H1 (cell line): ENCODE results near the gene ATP2A3. TPM values are rescaled to one million over a fixed set of nuclear protein-coding genes. Genes with fewer than 3 reads are reported as not detected.

Experiments
- CTCF ChIA-PET: fragments of 300-600 bp; sonication (Branson Sonifier 250); formaldehyde crosslinking; loops from one replicate; lab custom pipeline; 2021; ENCODE audit not compliant: partially characterized antibody; lab: Charles Lee
- POLR2A ChIA-PET: fragments of 300-600 bp; sonication (Branson Sonifier 250); formaldehyde crosslinking; loops from one replicate; lab custom pipeline; 2021; ENCODE audit warnings: inconsistent platforms; ENCODE audit not compliant: partially characterized antibody; lab: Charles Lee
- DNase-seq, 2 experiments: peaks; one replicate each; pipeline versions ENCODE4 v3.0.0 to v3.0.0-alpha.2; 2010 to 2022; ENCODE audit warnings: low spot score in 2 of 2, low read depth in 1 of 2, mixed read lengths in 1 of 2
- FAIRE-seq: peaks from 2 replicates; lab custom pipeline; 2011; peaks lifted over from hg19 to GRCh38; lab: Jason Lieb, UNC
- H2AFZ ChIP-seq: 2 replicates; pipeline ENCODE4 v1.8.1; 2012; ENCODE audit warnings: low read length, inconsistent platforms
- H2AK5ac ChIP-seq: 2 replicates; pipeline ENCODE4 v1.6.1; 2013; ENCODE audit warnings: low read depth, low read length
- H2BK120ac ChIP-seq: replicated peaks from 2 replicates; pipeline ENCODE3; 2013; ENCODE audit warnings: low read depth, low read length, inconsistent platforms
- H2BK12ac ChIP-seq: 2 replicates; pipeline ENCODE4 v1.6.1; 2013; ENCODE audit warnings: low read depth, low read length
- H2BK15ac ChIP-seq: 2 replicates; pipeline ENCODE4 v1.6.1; 2013; ENCODE audit warnings: low read length
- H2BK20ac ChIP-seq: 2 replicates; pipeline ENCODE4 v1.6.1; 2013; ENCODE audit warnings: low read length
- H2BK5ac ChIP-seq: 2 replicates; pipeline ENCODE4 v1.6.1; 2013; ENCODE audit warnings: low read depth, low read length
- H3K14ac ChIP-seq: 2 replicates; pipeline ENCODE4 v1.6.1; 2013; ENCODE audit warnings: inconsistent platforms; ENCODE audit not compliant: insufficient read length
- H3K18ac ChIP-seq: 2 replicates; pipeline ENCODE4 v1.6.1; 2013; ENCODE audit warnings: low read length; ENCODE audit errors: extremely low read depth
- H3K23ac ChIP-seq: 2 replicates; pipeline ENCODE4 v1.6.1; 2013; ENCODE audit warnings: inconsistent platforms; ENCODE audit not compliant: insufficient read length
- H3K23me2 ChIP-seq: 2 replicates; pipeline ENCODE4 v1.6.1; 2013; ENCODE audit warnings: low read depth, low read length
- H3K27ac ChIP-seq: 2 replicates; pipeline ENCODE4 v1.6.1; 2011; ENCODE audit warnings: low read depth, low read length, inconsistent platforms
- H3K27me3 ChIP-seq, 4 experiments: replicated peaks in 1 of 4; 1 replicate in 1 of 4; 2 replicates in 3 of 4; pipeline versions ENCODE4 v1.6.1 to v1.8.1; 2011 to 2013; ENCODE audit warnings: low read length in 3 of 4, mild to moderate bottlenecking in 3 of 4, inconsistent platforms in 2 of 4, mixed read lengths in 2 of 4, moderate library complexity in 1 of 4; ENCODE audit not compliant: control insufficient read depth in 3 of 4, insufficient read depth in 3 of 4; ENCODE audit errors: extremely low read depth in 1 of 4
- H3K36me3 ChIP-seq, 4 experiments: 2 replicates each; pipeline versions ENCODE4 v1.6.1 to v1.8.1; 2011 to 2013; ENCODE audit warnings: mild to moderate bottlenecking in 4 of 4, low read length in 3 of 4, moderate library complexity in 2 of 4, control low read depth in 1 of 4, inconsistent platforms in 1 of 4; ENCODE audit not compliant: insufficient read depth in 4 of 4, control insufficient read depth in 2 of 4
- H3K4ac ChIP-seq: replicated peaks from 2 replicates; pipeline ENCODE3; 2013; ENCODE audit warnings: low read length, low read depth, mixed read lengths, inconsistent platforms; ENCODE audit not compliant: insufficient read length
- H3K4me1 ChIP-seq, 4 experiments: replicated peaks in 1 of 4; 1 replicate in 1 of 4; 2 replicates in 3 of 4; pipeline versions ENCODE4 v1.6.1 to v1.8.1; 2011 to 2013; ENCODE audit warnings: low read length in 3 of 4, inconsistent platforms in 2 of 4, mixed read lengths in 1 of 4; ENCODE audit not compliant: insufficient read depth in 4 of 4, control insufficient read depth in 3 of 4
- H3K4me2 ChIP-seq, 2 experiments: 2 replicates each; pipeline versions ENCODE4 v1.6.1 to v1.8.1; 2011 to 2013; ENCODE audit warnings: low read depth in 2 of 2, low read length in 2 of 2, control low read depth in 1 of 2, inconsistent platforms in 1 of 2, mild to moderate bottlenecking in 1 of 2; ENCODE audit not compliant: insufficient read depth in 1 of 2
- H3K4me3 ChIP-seq, 4 experiments: fragments of 200-600, 300-600 bp in 1 of 4; sonication (generic), shearing (Covaris generic), sonication (Bioruptor Twin) in 1 of 4; 2 replicates each; pipeline versions ENCODE4 v1.5.1 to v1.8.1; 2011 to 2016; ENCODE audit warnings: low read length in 4 of 4, low read depth in 3 of 4, control low read depth in 2 of 4, inconsistent platforms in 2 of 4, mild to moderate bottlenecking in 2 of 4, mixed read lengths in 1 of 4, moderate library complexity in 1 of 4; ENCODE audit not compliant: insufficient read depth in 2 of 4; ENCODE audit errors: extremely low read depth in 1 of 4
- H3K56ac ChIP-seq: replicated peaks from 2 replicates; pipeline ENCODE3; 2013; ENCODE audit warnings: low read depth, mild to moderate bottlenecking, mixed read lengths, low read length, inconsistent platforms; ENCODE audit not compliant: insufficient read length
- H3K79me1 ChIP-seq: 2 replicates; pipeline ENCODE4 v1.6.1; 2013; ENCODE audit warnings: low read depth, low read length, control low read depth
- H3K79me2 ChIP-seq, 2 experiments: 2 replicates each; pipeline versions ENCODE4 v1.6.1 to v1.8.1; 2012 to 2013; ENCODE audit warnings: low read length in 2 of 2, mild to moderate bottlenecking in 2 of 2, inconsistent platforms in 1 of 2; ENCODE audit not compliant: insufficient read depth in 2 of 2, control insufficient read depth in 1 of 2
- H3K9ac ChIP-seq, 4 experiments: replicated peaks in 1 of 4; 1 replicate in 1 of 4; 2 replicates in 3 of 4; pipeline versions ENCODE4 v1.6.1 to v1.8.1; 2011 to 2013; ENCODE audit warnings: low read depth in 3 of 4, low read length in 3 of 4, control low read depth in 2 of 4, mild to moderate bottlenecking in 2 of 4, moderate library complexity in 2 of 4, inconsistent platforms in 1 of 4; ENCODE audit errors: extremely low read depth in 1 of 4
- H3K9me3 ChIP-seq, 2 experiments: 2 replicates each; pipeline versions ENCODE4 v1.6.1 to v1.8.1; 2012 to 2013; ENCODE audit warnings: mild to moderate bottlenecking in 2 of 2, moderate library complexity in 2 of 2, control low read depth in 1 of 2, inconsistent platforms in 1 of 2, low read depth in 1 of 2, low read length in 1 of 2, mixed read lengths in 1 of 2; ENCODE audit not compliant: insufficient read depth in 2 of 2
- H4K20me1 ChIP-seq, 2 experiments: replicated peaks in 1 of 2; 2 replicates each; pipeline versions ENCODE3 to v1.8.1; 2011 to 2013; ENCODE audit warnings: inconsistent platforms in 2 of 2, low read length in 2 of 2, mild to moderate bottlenecking in 1 of 2; ENCODE audit not compliant: insufficient read depth in 2 of 2, control insufficient read depth in 1 of 2
- H4K5ac ChIP-seq: 2 replicates; pipeline ENCODE4 v1.6.1; 2013; ENCODE audit warnings: low read length, low read depth, mixed read lengths, inconsistent platforms; ENCODE audit not compliant: insufficient read length
- H4K8ac ChIP-seq: 2 replicates; pipeline ENCODE4 v1.8.0; 2013; ENCODE audit warnings: mild to moderate bottlenecking, moderate library complexity, low read length, inconsistent platforms; ENCODE audit not compliant: insufficient read depth; ENCODE audit errors: extremely low read depth
- H4K91ac ChIP-seq: replicated peaks from 2 replicates; pipeline ENCODE3; 2013; ENCODE audit warnings: low read length, mixed read lengths, inconsistent platforms; ENCODE audit not compliant: insufficient read length
- EP300 ChIP-seq, 2 experiments: IDR thresholded peaks; 1 replicate in 1 of 2; 2 replicates in 1 of 2; pipeline ENCODE4 v1.6.1; 2011 to 2012; ENCODE audit warnings: low read depth in 2 of 2, low read length in 2 of 2, mild to moderate bottlenecking in 2 of 2, borderline replicate concordance in 1 of 2, inconsistent platforms in 1 of 2, moderate library complexity in 1 of 2
- JUN ChIP-seq: IDR thresholded peaks from 2 replicates; pipeline ENCODE4 v1.6.1; 2011; ENCODE audit warnings: low read depth, mild to moderate bottlenecking, improper control_type of control experiment, low read length
- PHF8 ChIP-seq: fragments of 200-600 bp; sonication (generic); conservative IDR thresholded peaks from 2 replicates; pipeline ENCODE4 v1.7.1; 2012; ENCODE audit warnings: low read depth, mild to moderate bottlenecking, inconsistent platforms, low read length, moderate library complexity
- RXRA ChIP-seq: IDR thresholded peaks from 2 replicates; pipeline ENCODE4 v1.6.1; 2011; ENCODE audit warnings: low read depth, mild to moderate bottlenecking, low read length, moderate library complexity; ENCODE audit not compliant: insufficient read depth
- SIX5 ChIP-seq: IDR thresholded peaks from 2 replicates; pipeline ENCODE4 v1.6.1; 2011; ENCODE audit warnings: mild to moderate bottlenecking, low read depth, low read length
- WGBS, 2 experiments: shearing (Covaris generic) in 1 of 2; methylation state at CpG; one replicate each; pipeline versions ENCODE4 v1.1.6 to v1.1.7; 2013 to 2015; ENCODE audit warnings: low lambda C conversion rate in 2 of 2, mixed read lengths in 2 of 2, inconsistent platforms in 1 of 2, low coverage in 1 of 2, missing lambda C conversion rate in 1 of 2; ENCODE audit not compliant: insufficient replicate concordance in 2 of 2, insufficient coverage in 1 of 2, insufficient read length in 1 of 2; ENCODE audit errors: extremely low coverage in 1 of 2, missing lambda C conversion rate in 1 of 2; 5-methylcytosine and 5-hydroxymethylcytosine counted together
- polyA plus RNA-seq, 7 experiments: library from polyadenylated mRNA; depleted of rRNA in 3 of 7; stranded (reverse) in 5 of 7; unstranded in 2 of 7; fragments of >200 nt in 5 of 7; fragments of 200-250 nt in 2 of 7; gene quantifications; 1 replicate in 5 of 7; 2 replicates in 1 of 7; 4 replicates in 1 of 7; pipeline versions ENCODE4 v1.2.1 to v1.2.3, GENCODE V29; 2011 to 2013; ENCODE audit warnings: missing spikeins in 2 of 7, mixed read lengths in 2 of 7
- total RNA-seq: library from RNA; stranded (reverse); fragmentation: NEBNext Ultra II Directional; extraction: Animal tissue kit (Norgen Biotek cat#: 25700); gene quantifications from 2 replicates; pipeline ENCODE4 v1.2.1, GENCODE V29; 2021

The ATP2A3 gene
- total and polyA plus RNA-seq, 2 of the 8 experiments (the other 6 are each of a cell fraction or from before 2014, with no cell fraction given): 18.4 to 32.5 TPM

DNA sequence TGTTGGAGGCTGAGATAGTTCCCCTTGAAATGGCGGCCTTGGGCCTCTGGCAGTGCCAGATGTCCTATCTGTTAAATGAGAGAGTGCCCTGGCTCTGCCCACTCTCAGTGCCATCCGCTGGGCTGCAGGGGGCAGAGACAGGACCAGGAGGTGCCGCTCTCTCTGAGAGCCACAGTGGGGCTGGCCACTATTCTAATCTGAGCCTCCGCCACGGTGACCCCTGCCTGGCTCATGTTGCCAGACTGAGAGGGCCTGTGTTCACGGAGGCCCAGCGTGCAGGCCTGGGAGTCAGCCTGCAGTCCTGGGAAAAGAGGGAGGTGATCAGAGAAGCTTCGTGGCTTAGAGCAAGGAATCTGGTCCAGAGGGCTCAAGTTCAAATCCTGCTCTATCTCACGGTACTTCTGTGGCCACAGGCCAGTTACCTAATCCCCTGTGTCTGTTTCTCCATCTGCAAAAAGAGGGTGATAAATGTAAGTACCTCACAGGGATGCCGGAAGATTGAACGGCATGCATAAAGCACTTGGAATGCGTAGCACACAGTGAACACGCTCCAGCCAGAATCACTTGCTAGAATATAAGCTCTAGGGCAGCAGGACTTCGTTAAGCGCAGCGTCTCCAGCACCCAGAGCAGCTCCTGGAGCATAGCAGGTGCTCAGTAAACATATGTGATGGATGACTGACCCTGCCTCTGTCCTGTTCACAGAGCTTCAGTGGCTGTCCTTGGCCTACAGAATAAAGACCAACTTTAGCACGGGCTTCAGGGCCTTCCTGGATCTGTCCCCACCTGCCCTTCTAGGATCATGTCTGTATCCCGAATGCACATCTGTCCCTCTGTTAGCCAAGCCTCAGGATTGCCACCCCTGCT, 6.3 kb downstream of the ATP2A3 start:
- H3K27ac ChIP-seq: no peak overlapping the region
- TF ChIP-seq SIX5 (no peak), PHF8 (no peak), RXRA (no peak), EP300 (IDR thresholded peaks at IDR 0.05; ENCODE audit: borderline replicate concordance in 1 of 2, low read depth in 2 of 2, low read length in 2 of 2) (no peak), JUN (no peak)
- no peak overlapping the region for H3K23ac ChIP-seq
- H3K14ac ChIP-seq: no peak overlapping the region
- H2AK5ac ChIP-seq: no peak overlapping the region
- DNase-seq (no peak), FAIRE-seq (no peak)
- no peak overlapping the region for H4K91ac ChIP-seq
- H2BK20ac ChIP-seq: peak overlapping the region; percentile 61; the same call in 1 of the 2 replicates
- H4K5ac ChIP-seq: no peak overlapping the region
- no peak overlapping the region for H2BK15ac ChIP-seq
- no peak overlapping the region for H3K9ac ChIP-seq
- H3K79me1 ChIP-seq: no peaks in the 10 kb centered on the region; the same call in none of the 2 replicates
- no peak overlapping the region for H3K56ac ChIP-seq
- no peak overlapping the region for H2BK5ac ChIP-seq
- 0 out of 2 replicates have a peak overlapping the region, but pooled peaks have one; percentile 73 for H4K8ac ChIP-seq
- no peak overlapping the region for H3K4me2 ChIP-seq
- no peaks in the 10 kb centered on the region for H3K79me2 ChIP-seq
- peaks cover 0 to 7% of the 10 kb centered on the region in 2 experiments for H4K20me1 ChIP-seq
- no peaks in the 10 kb centered on the region for H3K36me3 ChIP-seq
- ChIA-PET CTCF (interaction anchor here (0.9 to 2.1 kb wide), 8 partner anchors 9 to 132 kb away, joined by 3 to 6 read pairs (median 3); no protein-coding TSS in a partner anchor), POLR2A (interaction anchor here (0.7 kb wide), 1 partner anchor 116 kb away, joined by 3 read pairs; no protein-coding TSS in a partner anchor)
- H2BK120ac ChIP-seq: no peak overlapping the region
- WGBS, 2 experiments: 93% methylated on average over 18 of the region's 18 CpGs; no CpG with 5 or more reads in 1 of the 2 experiments
- no peaks in the 10 kb centered on the region for H3K23me2 ChIP-seq
- no peak overlapping the region for H3K18ac ChIP-seq
- no peaks in the 10 kb centered on the region for H3K9me3 ChIP-seq
- H3K4ac ChIP-seq: no peak overlapping the region
- peaks cover 0 to 7% (median 3%) of the 10 kb centered on the region in 4 experiments; a peak in 4 of 7 replicates for H3K27me3 ChIP-seq
- peaks cover 0 to 45% (median 22%) of the 10 kb centered on the region in 4 experiments; a peak in 6 of 7 replicates for H3K4me1 ChIP-seq
- no peak overlapping the region for H2AFZ ChIP-seq
- H3K4me3 ChIP-seq: no peak overlapping the region
- H2BK12ac ChIP-seq: peak overlapping the region; percentile 95; the same call in 1 of the 2 replicates
